RPMI7951 (cell line): ENCODE data around the gene SERPINB1. TPM values are rescaled to one million over a fixed set of nuclear protein-coding genes. Genes with fewer than 3 reads are reported as not detected.
A peak's percentile ranks its signal among the peaks of the same experiment; 100 is the strongest.

Experiments used
- DNase-seq: peaks from one replicate; pipeline ENCODE4 v3.0.0-alpha.2; 2012; ENCODE audit warnings: low read depth
- total RNA-seq: library from RNA; depleted of rRNA; stranded (reverse); fragments of >200 nt; shearing (Covaris generic); gene quantifications from 2 replicates; pipeline ENCODE4 v1.2.3, GENCODE V29; 2014; rRNA removed

The SERPINB1 gene
- total RNA-seq, 1 experiment from 2014 or later: 25.1 TPM

GRCh38 chr6:2794171-2794730 lies 47.4 kb downstream of the SERPINB1 start:
- DNase-seq: peak; percentile 37

GRCh38 chr6:2793534-2794151 lies 48.0 kb downstream of the SERPINB1 start:
- no peak for DNase-seq

- DNase-seq: peak; percentile 14
Observed at GRCh38 chr6:2792330-2793110, 49.1 kb downstream of the SERPINB1 start.

- no peak for DNase-seq
Observed at GRCh38 chr6:2791450-2791974, 50.2 kb downstream of the SERPINB1 start.

- DNase-seq: peak; percentile 67
Observed at GRCh38 chr6:2790588-2791449, 50.8 kb downstream of the SERPINB1 start.

- DNase-seq: no peak
Observed at GRCh38 chr6:2786269-2786668, 55.4 kb downstream of the SERPINB1 start.

GRCh38 chr6:2784930-2785329 lies 56.7 kb downstream of the SERPINB1 start:
- DNase-seq: no peak

- DNase-seq: no peak
Observed at GRCh38 chr6:2784061-2784460, 57.6 kb downstream of the SERPINB1 start.

- DNase-seq: no peak
Observed at GRCh38 chr6:2783188-2783963, 58.3 kb downstream of the SERPINB1 start.

GRCh38 chr6:2782825-2783187 lies 58.9 kb downstream of the SERPINB1 start:
- no peak for DNase-seq

GRCh38 chr6:2782356-2782708 lies 59.3 kb downstream of the SERPINB1 start:
- no peak for DNase-seq

Other genes with a start within 250 kb of the SERPINB1 start
- gene MYLK4, start 90.9 kb downstream of the SERPINB1 start, total RNA-seq: 0.29 and 0.60 TPM in 2 replicates
- gene WRNIP1, start 76.5 kb downstream of the SERPINB1 start, total RNA-seq: 60.2 and 62.6 TPM in 2 replicates
- gene SERPINB9, start 61.4 kb upstream of the SERPINB1 start, total RNA-seq: 0.10 and 0.12 TPM in 2 replicates
- 92.6 and 101 TPM in 2 replicates for gene SERPINB6, start 129.7 kb upstream of the SERPINB1 start, total RNA-seq
- gene NQO2, start 158.0 kb upstream of the SERPINB1 start, total RNA-seq: 42.3 and 52.9 TPM in 2 replicates
- gene RIPK1, start 226.6 kb upstream of the SERPINB1 start, total RNA-seq: 13.2 and 14.5 TPM in 2 replicates